ENCODE results near the gene ZDHHC14.
A peak's percentile ranks its signal among the peaks of the same experiment; 100 is the strongest.

The ZDHHC14 gene

GRCh38 chr6:157468054-157468453 lies 87.1 kb downstream of the ZDHHC14 start:
- TF ChIP-seq CTCF (conservative IDR thresholded peaks at IDR 0.05; ENCODE audit: low read depth) = no peak
- ChIA-PET CTCF (no interaction called here), POLR2A (ENCODE audit: low non-redundant PET) (no interaction called here)
- DNase-seq (ENCODE audit: low spot score) = no peak
- no peak overlapping the region for H3K27ac ChIP-seq

- DNase-seq (ENCODE audit: low spot score) = no peak
- ChIA-PET POLR2A (ENCODE audit: low non-redundant PET) (no interaction called here), CTCF (no interaction called here)
- H3K27ac ChIP-seq = no peak overlapping the region
- TF ChIP-seq CTCF (conservative IDR thresholded peaks at IDR 0.05; ENCODE audit: low read depth) = no peak
Observed at GRCh38 chr6:157468574-157468973, 87.6 kb downstream of the ZDHHC14 start.

GRCh38 chr6:157469378-157469777 lies 88.4 kb downstream of the ZDHHC14 start:
- POLR2A ChIA-PET (ENCODE audit: low non-redundant PET) = no interaction called here
- no peak for TF ChIP-seq CTCF (conservative IDR thresholded peaks at IDR 0.05; ENCODE audit: low read depth)
- peak; percentile 48 for DNase-seq (ENCODE audit: low spot score)
- H3K27ac ChIP-seq = no peak overlapping the region
- CTCF ChIA-PET = no interaction called here

- H3K27ac ChIP-seq = no peak overlapping the region
- POLR2A ChIA-PET (ENCODE audit: low non-redundant PET) = no interaction called here
- TF ChIP-seq CTCF (conservative IDR thresholded peaks at IDR 0.05; ENCODE audit: low read depth) = no peak
- CTCF ChIA-PET = no interaction called here
- DNase-seq (ENCODE audit: low spot score) = no peak
Observed at GRCh38 chr6:157471077-157471686, 90.2 kb downstream of the ZDHHC14 start.

GRCh38 chr6:157471895-157472686 lies 91.1 kb downstream of the ZDHHC14 start:
- TF ChIP-seq CTCF (conservative IDR thresholded peaks at IDR 0.05; ENCODE audit: low read depth) = no peak
- POLR2A ChIA-PET (ENCODE audit: low non-redundant PET) = no interaction called here
- no peak for DNase-seq (ENCODE audit: low spot score)
- H3K27ac ChIP-seq = no peak overlapping the region
- CTCF ChIA-PET = no interaction called here

- no peak overlapping the region for H3K27ac ChIP-seq
- CTCF ChIA-PET = no interaction called here
- POLR2A ChIA-PET (ENCODE audit: low non-redundant PET) = no interaction called here
- no peak for DNase-seq (ENCODE audit: low spot score)
- no peak for TF ChIP-seq CTCF (conservative IDR thresholded peaks at IDR 0.05; ENCODE audit: low read depth)
Observed at GRCh38 chr6:157476797-157477196, 95.8 kb downstream of the ZDHHC14 start.

Data from RWPE1 (cell line).